ENCODE data around the gene RAMP2. TPM values are rescaled to one million over a fixed set of nuclear protein-coding genes. Genes with fewer than 3 reads are reported as not detected.

Gene RAMP2
- total and polyA plus RNA-seq, 2 of the 13 experiments (the other 11 are each of a cell fraction or from before 2014, with no cell fraction given), result 1.4 to 5.2 TPM

- peak; percentile 83; the same call in 1 of the 2 replicates for TF ChIP-seq TBX2 (CRISPR knock-in tag; IDR thresholded peaks at IDR 0.05; ENCODE audit: borderline replicate concordance)
- no peak for TF ChIP-seq FLYWCH1 (CRISPR knock-in tag; IDR thresholded peaks at IDR 0.05)
- TF ChIP-seq ZNF761 (CRISPR knock-in tag; conservative IDR thresholded peaks at IDR 0.05), result no peak; the same call in 1 of the 2 replicates
- TF ChIP-seq ZNF83 (CRISPR knock-in tag; IDR thresholded peaks at IDR 0.05; ENCODE audit: borderline replicate concordance), result peak; percentile 17
- TF ChIP-seq GLMP (CRISPR knock-in tag; IDR thresholded peaks at IDR 0.05; ENCODE audit: borderline replicate concordance), result no peak
- no peak for TF ChIP-seq ZNF577 (CRISPR knock-in tag; IDR thresholded peaks at IDR 0.05; ENCODE audit: borderline replicate concordance, low read depth)
- TF ChIP-seq YEATS4 (CRISPR knock-in tag; IDR thresholded peaks at IDR 0.05; ENCODE audit: borderline replicate concordance), result peak; percentile 55
- TF ChIP-seq, protein P1, sequence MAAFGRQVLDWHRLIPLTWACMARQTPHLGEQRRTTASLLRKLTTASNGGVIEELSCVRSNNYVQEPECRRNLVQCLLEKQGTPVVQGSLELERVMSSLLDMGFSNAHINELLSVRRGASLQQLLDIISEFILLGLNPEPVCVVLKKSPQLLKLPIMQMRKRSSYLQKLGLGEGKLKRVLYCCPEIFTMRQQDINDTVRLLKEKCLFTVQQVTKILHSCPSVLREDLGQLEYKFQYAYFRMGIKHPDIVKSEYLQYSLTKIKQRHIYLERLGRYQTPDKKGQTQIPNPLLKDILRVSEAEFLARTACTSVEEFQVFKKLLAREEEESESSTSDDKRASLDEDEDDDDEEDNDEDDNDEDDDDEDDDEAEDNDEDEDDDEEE (CRISPR knock-in tag; IDR thresholded peaks at IDR 0.05), result peak; percentile 97
- no peak; the same call in 1 of the 2 replicates for TF ChIP-seq KLF11 (CRISPR knock-in tag; IDR thresholded peaks at IDR 0.05)
- TF ChIP-seq ZNF431 (CRISPR knock-in tag; IDR thresholded peaks at IDR 0.05; ENCODE audit: borderline replicate concordance, low read depth), result peak; percentile 19
- peak; percentile 73 for TF ChIP-seq MTA1 (CRISPR knock-in tag; IDR thresholded peaks at IDR 0.05; ENCODE audit: borderline replicate concordance)
- TF ChIP-seq NFKB2 (CRISPR knock-in tag; IDR thresholded peaks at IDR 0.05; ENCODE audit: borderline replicate concordance), result no peak; the same call in 1 of the 2 replicates
- 0 out of 2 replicates have a peak, but pooled peaks have one; percentile 11 for TF ChIP-seq ZNF205 (CRISPR knock-in tag; IDR thresholded peaks at IDR 0.05)
- no peak for TF ChIP-seq SMARCC2 (IDR thresholded peaks at IDR 0.05)
- TF ChIP-seq EEA1 (CRISPR knock-in tag; IDR thresholded peaks at IDR 0.05; ENCODE audit: borderline replicate concordance), result peak; percentile 7; the same call in 1 of the 2 replicates
- TF ChIP-seq TEAD3 (CRISPR knock-in tag; optimal IDR thresholded peaks at IDR 0.05; ENCODE audit: borderline replicate concordance), result peak; percentile 43
- peak; percentile 53 for TF ChIP-seq HNRNPK (IDR thresholded peaks at IDR 0.05; ENCODE audit: low read depth, low read length, poor library complexity, severe bottlenecking)
- no peak for TF ChIP-seq ZNF101 (CRISPR knock-in tag; IDR thresholded peaks at IDR 0.05; ENCODE audit: borderline replicate concordance, low read depth)
- TF ChIP-seq CHCHD3 (CRISPR knock-in tag; IDR thresholded peaks at IDR 0.05), result peak; percentile 85; the same call in 1 of the 2 replicates
- TF ChIP-seq JARID2 (CRISPR knock-in tag; IDR thresholded peaks at IDR 0.05; ENCODE audit: insufficient replicate concordance), result no peak
- peak; percentile 53 for TF ChIP-seq CEBPG (CRISPR knock-in tag; IDR thresholded peaks at IDR 0.05)
- TF ChIP-seq ZNF296 (CRISPR knock-in tag; conservative IDR thresholded peaks at IDR 0.05), result 0 out of 2 replicates have a peak, but pooled peaks have one; percentile 41
- TF ChIP-seq, protein P2, sequence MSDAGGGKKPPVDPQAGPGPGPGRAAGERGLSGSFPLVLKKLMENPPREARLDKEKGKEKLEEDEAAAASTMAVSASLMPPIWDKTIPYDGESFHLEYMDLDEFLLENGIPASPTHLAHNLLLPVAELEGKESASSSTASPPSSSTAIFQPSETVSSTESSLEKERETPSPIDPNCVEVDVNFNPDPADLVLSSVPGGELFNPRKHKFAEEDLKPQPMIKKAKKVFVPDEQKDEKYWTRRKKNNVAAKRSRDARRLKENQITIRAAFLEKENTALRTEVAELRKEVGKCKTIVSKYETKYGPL (CRISPR knock-in tag; IDR thresholded peaks at IDR 0.05), result peak; percentile 55; the same call in 1 of the 2 replicates
- peak; percentile 55; the same call in 1 of the 2 replicates for TF ChIP-seq FOXK2 (IDR thresholded peaks at IDR 0.05)
- TF ChIP-seq ZSCAN31 (CRISPR knock-in tag; IDR thresholded peaks at IDR 0.05; ENCODE audit: low read depth), result peak; percentile 45; the same call in 1 of the 2 replicates
- TF ChIP-seq SP140L (CRISPR knock-in tag; IDR thresholded peaks at IDR 0.05; ENCODE audit: borderline replicate concordance), result peak; percentile 90; the same call in 1 of the 2 replicates
- TF ChIP-seq TBP (CRISPR knock-in tag; IDR thresholded peaks at IDR 0.05), result no peak
- peak; percentile 70; the same call in 1 of the 2 replicates for TF ChIP-seq BORCS8-MEF2B (CRISPR knock-in tag; IDR thresholded peaks at IDR 0.05)
These were observed 19.2 kb downstream of the RAMP2 start, which contains the start of gene WNK4 (continued) for GRCh38 chr17:42779936-42780850.
